Renal cortex interstitium (tissue), 15 donors: ENCODE measurements around the gene GPR89B. TPM values are rescaled to one million over a fixed set of nuclear protein-coding genes. Genes with fewer than 3 reads are reported as not detected.

Experiments
- DNase-seq, 11 donors: peaks; one replicate each; pipeline ENCODE4 v3.0.0-alpha.2; 2013; ENCODE audit warnings: low read depth in 9 of 11, low spot score in 4 of 11; ENCODE audit errors: extremely low read depth in 1 of 11
- long read RNA-seq, 16 experiments: transcript quantifications; one replicate each; lab custom pipeline, GENCODE V29; 2026
- polyA plus RNA-seq, 3 donors: library from polyadenylated mRNA; unstranded; fragments of 120-200 nt; gene quantifications; one replicate each; pipeline ENCODE4 v1.2.1, GENCODE V29; 2013; ENCODE audit not compliant: insufficient read length in 3 of 3

Gene GPR89B
- 10 to 100 TPM; 43.6 to 50.2 (median 44.8) TPM for polyA plus RNA-seq
- long read RNA-seq, donor 1, partial matches to known transcripts, result 0 of 3 reads
- long read RNA-seq, donor 1, other reads (novel, unspliced or antisense), result 0 of 3 reads
- long read RNA-seq, donor 2, partial matches to known transcripts, result 0 of 5 reads
- long read RNA-seq, donor 2, other reads (novel, unspliced or antisense), result 0 of 5 reads
- long read RNA-seq, donor 3, partial matches to known transcripts, result 6 of 11 reads
- long read RNA-seq, donor 3, other reads (novel, unspliced or antisense), result 0 of 11 reads
- long read RNA-seq, donor 4, partial matches to known transcripts, result 0 of 4 reads
- long read RNA-seq, donor 4, other reads (novel, unspliced or antisense), result 0 of 4 reads
- long read RNA-seq, donor 5, result 0 reads
- long read RNA-seq, donor 6, partial matches to known transcripts, result 0 of 2 reads
- long read RNA-seq, donor 6, other reads (novel, unspliced or antisense), result 0 of 2 reads
- long read RNA-seq, donor 7, partial matches to known transcripts, result 0 of 4 reads
- long read RNA-seq, donor 7, other reads (novel, unspliced or antisense), result 0 of 4 reads
- long read RNA-seq, donor 8, transcript GPR89B-201 (14 exons, 1,934 nt), result major isoform, 6 of 8 reads
- long read RNA-seq, donor 8, partial matches to known transcripts, result 0 of 8 reads
- long read RNA-seq, donor 8, other reads (novel, unspliced or antisense), result 0 of 8 reads
- long read RNA-seq, donor 9, partial matches to known transcripts, result 0 of 2 reads
- long read RNA-seq, donor 9, other reads (novel, unspliced or antisense), result 0 of 2 reads
- long read RNA-seq, donor 10, transcript GPR89B-201 (14 exons, 1,934 nt), result major isoform, 10 of 10 reads
- long read RNA-seq, donor 10, partial matches to known transcripts, result 0 of 10 reads
- long read RNA-seq, donor 10, other reads (novel, unspliced or antisense), result 0 of 10 reads
- long read RNA-seq, donor 11, transcript GPR89B-201 (14 exons, 1,934 nt), result major isoform, 5 of 6 reads
- long read RNA-seq, donor 11, partial matches to known transcripts, result 0 of 6 reads
- long read RNA-seq, donor 11, other reads (novel, unspliced or antisense), result 0 of 6 reads
- long read RNA-seq, donor 12, partial matches to known transcripts, result 0 of 4 reads
- long read RNA-seq, donor 12, other reads (novel, unspliced or antisense), result 0 of 4 reads
- long read RNA-seq, donor 13, transcript GPR89B-201 (14 exons, 1,934 nt), result major isoform, 11 of 13 reads
- long read RNA-seq, donor 13, partial matches to known transcripts, result 0 of 13 reads
- long read RNA-seq, donor 13, other reads (novel, unspliced or antisense), result 0 of 13 reads
- long read RNA-seq, donor 14, transcript GPR89B-201 (14 exons, 1,934 nt), result major isoform, 5 of 5 reads
- long read RNA-seq, donor 14, partial matches to known transcripts, result 0 of 5 reads
- long read RNA-seq, donor 14, other reads (novel, unspliced or antisense), result 0 of 5 reads
- long read RNA-seq, donor 15, partial matches to known transcripts, result 0 of 3 reads
- long read RNA-seq, donor 15, other reads (novel, unspliced or antisense), result 0 of 3 reads
- long read RNA-seq, donor 16, transcript GPR89B-201 (14 exons, 1,934 nt), result major isoform, 8 of 17 reads
- long read RNA-seq, donor 16, partial matches to known transcripts, result 7 of 17 reads
- long read RNA-seq, donor 16, other reads (novel, unspliced or antisense), result 0 of 17 reads

DNA sequence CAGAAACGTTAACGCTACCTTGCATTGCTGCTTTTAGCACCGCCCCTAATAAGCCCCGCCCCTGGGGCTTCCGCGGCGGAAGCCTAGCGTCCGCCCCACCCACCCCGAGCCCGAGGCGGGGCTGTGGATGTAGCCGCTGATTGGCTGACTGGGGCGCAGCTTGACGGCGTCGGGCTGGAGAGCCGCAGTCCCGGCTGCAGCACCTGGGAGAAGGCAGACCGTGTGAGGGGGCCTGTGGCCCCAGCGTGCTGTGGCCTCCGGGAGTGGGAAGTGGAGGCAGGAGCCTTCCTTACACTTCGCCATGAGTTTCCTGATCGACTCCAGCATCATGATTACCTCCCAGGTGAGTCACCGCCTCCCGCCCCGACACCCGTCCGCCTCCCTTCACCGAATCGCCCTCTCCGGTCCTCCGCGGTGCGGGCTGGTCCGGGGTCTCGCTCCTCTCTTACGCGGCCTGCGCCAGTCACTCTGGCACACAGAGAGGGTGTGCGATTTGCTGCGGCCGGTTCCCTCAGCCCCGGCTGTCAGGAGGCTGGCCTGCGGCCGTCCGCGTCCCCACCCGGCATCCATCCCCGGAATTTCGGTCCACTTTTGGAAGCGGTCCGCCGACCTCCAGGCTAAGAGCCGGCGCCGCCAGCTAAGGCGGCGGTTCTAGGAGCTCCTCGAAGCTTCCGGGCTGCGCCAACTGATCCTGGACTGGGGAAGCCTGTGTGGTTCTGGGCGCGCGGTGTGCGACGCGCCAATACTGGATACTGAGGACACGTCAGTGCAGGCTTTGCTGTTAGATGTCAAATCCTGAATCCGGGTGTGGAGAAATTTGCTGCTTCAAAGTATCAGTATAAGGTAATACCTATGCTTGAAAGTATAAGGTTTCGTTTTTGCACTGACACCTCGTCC lies at the start of gene GPR89B:
TSS of gene GPR89B (plus strand) at position 185 of the 897 bp plus-strand sequence. CDS start at position 302, 117 bp downstream.
- DNase-seq, result peak; percentile 59 to 87 (median 77)

- no peak for DNase-seq
Measured at GRCh38 chr1:147879911-147880310, 48.3 kb upstream of the GPR89B start.

DNA sequence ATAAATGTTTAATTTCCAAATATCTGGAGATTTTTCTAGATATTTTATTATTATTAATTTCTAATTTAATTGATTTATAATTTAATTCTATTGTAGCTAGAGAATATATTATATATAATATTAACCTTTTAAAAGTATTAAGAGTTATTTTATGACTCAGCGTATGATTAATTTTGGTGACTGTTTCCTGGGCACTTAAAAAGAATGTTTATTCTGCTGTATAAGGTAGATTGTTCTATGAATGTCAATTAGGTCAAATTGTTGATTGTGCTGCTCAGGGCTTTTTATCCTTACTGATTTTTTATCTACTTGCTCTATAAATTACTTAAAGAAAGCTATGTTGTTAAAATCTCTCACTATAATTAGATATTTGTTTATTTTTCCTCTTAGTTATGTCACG lies 45.7 kb upstream of the GPR89B start:
- DNase-seq, result no peak

DNA sequence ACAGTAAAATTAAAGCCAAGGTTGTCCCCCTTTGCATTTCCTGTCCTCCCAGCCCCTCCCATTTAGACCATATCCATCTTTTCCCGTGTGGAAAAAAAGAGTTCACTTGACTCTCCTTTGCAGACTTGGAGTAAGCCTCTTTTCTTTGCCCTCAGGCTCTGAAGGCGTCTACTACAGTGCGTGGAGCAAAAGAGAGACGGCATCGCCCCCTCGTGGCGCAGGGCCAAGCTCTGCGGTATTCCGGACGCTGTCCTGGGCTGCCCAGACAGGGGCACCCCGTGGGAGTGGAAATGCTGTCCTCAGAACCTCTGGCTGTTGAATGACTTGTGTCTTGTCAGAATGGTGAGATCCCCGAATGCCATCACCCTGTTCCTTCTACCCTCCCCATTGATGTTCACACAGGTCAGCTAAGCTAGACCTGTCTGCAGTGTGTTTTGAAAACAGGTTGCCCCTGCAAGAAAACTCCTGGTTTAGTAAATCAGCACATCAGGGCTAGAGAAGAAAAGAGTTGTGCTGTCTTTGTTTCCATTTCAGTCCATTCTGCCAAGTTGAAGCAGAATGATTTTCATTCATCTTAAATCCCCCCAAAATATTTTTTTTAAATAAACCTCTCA lies 37.9 kb upstream of the GPR89B start:
- peak; percentile 53 to 74 (median 68) for DNase-seq

DNA sequence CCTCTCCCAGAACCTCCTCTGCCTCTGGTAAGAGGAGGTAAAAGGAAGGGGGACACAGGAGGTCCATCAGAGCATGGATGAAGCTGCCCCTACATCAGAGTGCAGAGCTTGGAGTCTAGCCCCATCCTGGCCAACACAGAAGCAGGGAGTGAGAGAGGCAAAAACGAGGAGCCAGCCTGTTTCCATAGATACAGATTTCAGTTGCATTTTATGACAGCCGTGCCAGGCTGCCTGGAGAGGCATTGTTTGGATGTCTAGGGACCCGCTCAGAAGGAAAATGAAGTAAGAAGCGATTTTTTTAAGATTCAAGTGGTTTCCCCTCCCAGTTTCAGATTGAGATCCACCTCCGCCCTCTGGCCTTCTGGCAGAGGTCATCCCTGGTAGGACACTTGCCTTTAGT lies 37.1 kb upstream of the GPR89B start:
- no peak for DNase-seq

DNA sequence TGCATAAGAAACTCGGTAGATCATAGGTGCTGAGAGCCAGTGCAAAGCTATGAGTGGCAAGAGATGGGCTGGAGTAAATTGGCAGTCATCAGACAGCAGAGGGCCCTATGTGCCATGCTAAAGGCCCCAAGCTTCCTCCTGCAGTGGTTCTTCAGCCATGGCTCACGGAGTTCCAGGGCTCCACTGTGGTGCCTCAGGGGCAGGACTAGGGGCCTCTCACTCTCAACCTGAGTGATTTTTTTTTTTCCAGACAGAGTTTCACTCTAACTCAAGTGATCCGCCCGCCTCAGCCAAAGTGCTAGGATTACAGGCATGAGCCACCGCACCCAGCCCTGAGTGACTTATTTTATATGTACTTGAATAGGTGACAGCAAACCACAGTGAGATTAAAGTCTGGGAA lies 36.0 kb upstream of the GPR89B start:
- DNase-seq, result peak in 1 of 11 donors; percentile 18

GRCh38 chr1:147892731-147893214 lies 35.4 kb upstream of the GPR89B start:
- DNase-seq, result peak in 9 of 11 donors; percentile 30 to 70 (median 49)

DNA sequence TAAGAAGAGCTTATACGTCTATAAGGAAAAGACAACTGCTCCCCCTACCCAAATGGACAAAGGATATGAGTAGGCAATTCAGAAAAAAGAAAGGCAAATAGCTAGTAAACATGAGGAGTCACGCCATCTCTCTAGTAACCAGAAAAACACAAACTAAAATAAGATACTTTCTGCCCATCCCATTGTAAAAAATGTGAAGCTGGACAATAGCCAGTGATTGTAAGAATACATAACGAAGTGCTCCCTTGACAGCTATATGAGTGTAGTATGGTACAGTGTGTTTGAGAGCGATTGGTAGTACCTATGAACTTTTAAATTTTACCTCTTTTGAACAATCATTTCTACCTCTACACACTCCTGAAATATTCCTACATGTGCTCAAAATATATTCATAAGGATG lies 33.1 kb upstream of the GPR89B start:
- no peak for DNase-seq

GRCh38 chr1:147897029-147897752 lies 31.0 kb upstream of the GPR89B start:
- DNase-seq, result peak in 2 of 11 donors; percentile 27 to 54

DNA sequence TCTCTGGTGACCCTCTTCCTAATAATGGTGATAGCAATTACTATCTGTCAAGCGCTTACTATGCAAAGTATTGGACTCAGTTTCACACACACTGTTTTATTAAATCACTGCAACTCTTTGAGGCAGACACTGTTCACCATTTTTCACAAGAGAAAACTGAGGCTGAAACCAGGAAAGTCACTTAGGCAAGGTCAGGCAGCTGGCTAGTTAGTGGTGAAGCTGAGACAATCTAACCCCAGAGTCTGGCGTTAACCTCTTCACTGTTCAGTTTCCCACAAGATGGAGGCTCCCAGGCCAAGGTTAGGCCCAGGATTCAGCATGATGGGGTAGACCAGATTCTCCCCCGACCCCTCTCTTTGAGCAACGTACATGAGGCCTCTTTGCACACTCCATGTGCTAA lies 30.4 kb upstream of the GPR89B start:
- DNase-seq, result no peak

DNA sequence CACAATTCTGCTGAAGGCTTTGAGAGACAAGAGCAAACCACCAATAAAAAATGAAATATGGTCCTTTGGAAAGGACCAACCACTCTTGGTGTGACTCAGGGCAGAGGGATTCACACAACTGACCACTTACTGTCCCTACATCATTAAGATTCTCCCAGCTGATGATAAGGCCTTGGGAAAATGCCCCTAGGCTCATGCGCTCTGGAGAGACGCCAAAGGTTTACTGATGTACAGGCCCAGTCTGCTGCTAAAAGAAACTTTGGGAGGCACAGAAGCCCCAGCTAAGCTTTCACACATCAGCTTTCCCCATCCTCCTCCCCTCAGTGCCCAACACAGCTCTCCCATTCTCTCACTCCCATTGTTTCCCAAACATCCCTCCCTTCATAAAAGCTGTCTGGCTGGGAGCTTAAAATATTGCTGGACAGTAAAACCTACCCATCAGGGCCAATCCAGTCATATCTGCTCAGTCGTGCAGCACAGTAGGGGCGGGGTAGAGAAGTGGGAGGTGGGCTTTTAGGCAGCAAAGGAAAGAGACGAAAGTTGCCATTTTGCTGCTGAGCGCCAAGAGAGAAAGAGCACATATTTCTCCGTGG lies 25.9 kb upstream of the GPR89B start, which contains the start of gene GJA8:
TSS of gene GJA8 (plus strand) at position 543 of the 593 bp plus-strand sequence. CDS start 5,161 bp downstream, outside the sequence.
- no peak for DNase-seq

GRCh38 chr1:147904726-147905125 lies 23.5 kb upstream of the GPR89B start:
- DNase-seq, result no peak

GRCh38 chr1:147907786-147908509 lies 20.3 kb upstream of the GPR89B start:
- no peak for DNase-seq

DNA sequence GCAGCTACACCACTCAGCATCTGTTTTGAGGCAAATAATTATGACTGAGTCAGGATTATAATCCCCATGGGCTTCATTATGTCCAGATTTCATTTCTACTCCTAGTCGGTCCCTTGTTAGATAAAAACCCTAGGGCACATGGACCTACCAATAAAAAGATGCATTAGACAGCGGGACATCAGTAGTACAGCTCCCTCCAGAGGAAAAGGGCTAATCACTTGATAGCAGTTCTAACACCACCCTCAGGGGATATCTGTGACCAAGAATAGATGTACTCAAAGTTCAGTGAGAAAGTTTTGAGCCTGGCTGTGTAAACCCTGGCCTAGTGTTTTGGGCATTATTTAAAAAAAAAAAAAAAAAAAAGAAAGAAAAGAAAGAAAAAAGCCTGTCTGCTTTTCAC lies 15.7 kb upstream of the GPR89B start:
- no peak for DNase-seq

DNA sequence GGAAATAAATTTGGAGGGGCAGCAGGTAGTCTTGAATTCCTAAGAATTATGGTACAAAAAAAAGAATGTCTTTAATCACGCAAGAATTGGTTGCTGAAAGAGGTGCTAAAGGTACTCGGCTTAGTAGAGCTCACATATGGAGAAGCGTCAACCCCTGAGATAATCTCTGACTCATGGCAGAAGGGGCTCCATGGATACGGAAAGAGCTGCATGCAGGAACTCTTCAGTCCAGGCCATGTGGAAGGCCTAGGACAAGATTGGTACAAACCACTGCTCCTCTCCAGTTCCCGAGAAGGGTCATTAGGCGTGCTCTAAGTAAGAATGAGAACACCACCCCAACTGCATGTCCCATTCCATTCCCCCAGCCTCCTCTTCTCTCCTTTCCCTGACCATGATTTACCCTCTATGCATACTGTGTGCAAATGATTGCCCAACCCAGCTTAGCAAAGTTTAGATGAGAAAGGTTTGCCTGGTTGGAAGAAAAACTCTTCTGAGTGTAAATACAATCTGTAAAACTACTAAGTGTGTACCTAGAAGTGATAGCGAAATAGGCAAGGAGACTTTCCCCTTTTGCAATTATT lies 14.8 kb upstream of the GPR89B start:
- DNase-seq, result no peak
